T-helper 1 cell treated with Interleukin-12 subunit alpha and Interleukin-12 subunit beta and Interleukin-4 antibody, amounts not matched to agents 30 ng/mL and 1 ng/mL, for 36 hours (primary cell): Measurements from ENCODE around the gene TSTD1. TPM values are rescaled to one million over a fixed set of nuclear protein-coding genes. Genes with fewer than 3 reads are reported as not detected.

Source experiments
- intact Hi-C: fragments of 100-400 bp; cut with micrococcal nuclease; formaldehyde crosslinking; loops from one replicate; pipeline ENCODE4 v1.15.1; 2024
- total RNA-seq: library from RNA; stranded (reverse); gene quantifications from 2 replicates; pipeline ENCODE4 v1.2.3, GENCODE V29; 2022

TSTD1 gene
- total RNA-seq, 1 donor from 2014 or later, result 40.8 TPM

DNA sequence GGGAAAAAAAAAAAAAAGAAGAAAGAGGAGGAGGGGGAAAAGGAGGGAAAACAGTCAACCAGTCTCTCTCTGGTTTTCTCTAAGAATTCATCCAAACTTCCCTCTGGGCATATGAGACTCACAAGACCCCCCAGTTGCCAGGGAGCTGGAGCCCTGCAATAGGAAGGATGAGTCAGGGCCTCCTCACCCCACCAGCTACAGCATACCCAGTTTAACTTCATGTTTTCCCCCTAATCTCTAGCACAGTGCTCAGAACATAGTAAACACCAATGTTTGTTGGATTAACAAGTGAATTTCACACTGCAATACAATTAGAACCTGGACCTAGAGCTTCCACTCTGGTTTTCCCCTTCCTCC is 25.7 kb downstream of the TSTD1 start:
- intact Hi-C loops, result loop anchor here (1.0 kb wide), 1 partner anchor 8 kb away; the partner anchor contains the start of gene F11R

DNA sequence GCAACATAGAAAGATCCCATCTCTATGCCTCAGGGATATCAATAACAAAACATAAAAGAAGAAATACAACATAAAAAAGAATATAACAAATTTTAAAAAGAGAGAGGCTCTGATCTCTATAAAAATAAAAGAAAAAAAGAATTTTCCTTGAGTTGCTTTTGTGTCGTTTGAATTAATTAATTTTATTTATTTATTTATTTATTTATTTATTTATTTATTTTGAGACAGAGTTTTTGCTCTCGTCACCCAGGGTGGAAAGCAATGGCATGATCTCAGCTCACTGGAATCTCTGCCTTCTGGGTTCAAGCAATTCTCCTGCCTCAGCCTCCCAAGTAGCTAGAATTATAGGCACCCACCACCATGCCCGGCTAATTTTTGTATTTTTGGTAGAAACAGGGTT is 26.3 kb downstream of the TSTD1 start:
- intact Hi-C loops, result no loop called here

DNA sequence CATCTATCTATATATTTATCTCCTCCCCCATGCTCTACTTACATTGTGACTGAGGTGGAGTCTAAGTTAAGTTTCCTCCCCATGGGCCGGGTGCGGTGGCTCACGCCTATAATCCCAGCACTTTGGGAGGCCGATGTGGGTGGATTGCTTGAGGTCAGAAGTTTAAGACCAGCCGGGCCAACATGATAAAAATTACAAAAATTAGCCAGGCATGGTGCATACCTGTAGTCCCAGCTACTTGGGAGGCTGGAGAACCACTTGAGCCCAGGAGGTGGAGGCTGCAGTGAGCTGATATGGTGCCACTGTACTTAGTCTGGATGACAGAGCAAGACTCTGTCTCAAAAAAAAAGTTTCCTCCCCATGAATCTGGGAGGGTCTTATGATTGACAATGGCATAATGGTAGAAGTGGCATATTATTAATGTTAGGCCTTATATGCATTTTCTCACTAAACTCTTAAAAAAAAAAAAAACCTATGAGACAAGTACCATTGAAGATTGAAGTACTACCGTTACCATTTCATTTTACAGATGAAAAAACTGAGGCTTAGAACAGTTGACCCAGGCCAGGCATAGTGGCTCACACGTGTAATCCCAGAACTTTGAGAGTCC is 29.1 kb downstream of the TSTD1 start:
- intact Hi-C loops, result no loop called here

DNA sequence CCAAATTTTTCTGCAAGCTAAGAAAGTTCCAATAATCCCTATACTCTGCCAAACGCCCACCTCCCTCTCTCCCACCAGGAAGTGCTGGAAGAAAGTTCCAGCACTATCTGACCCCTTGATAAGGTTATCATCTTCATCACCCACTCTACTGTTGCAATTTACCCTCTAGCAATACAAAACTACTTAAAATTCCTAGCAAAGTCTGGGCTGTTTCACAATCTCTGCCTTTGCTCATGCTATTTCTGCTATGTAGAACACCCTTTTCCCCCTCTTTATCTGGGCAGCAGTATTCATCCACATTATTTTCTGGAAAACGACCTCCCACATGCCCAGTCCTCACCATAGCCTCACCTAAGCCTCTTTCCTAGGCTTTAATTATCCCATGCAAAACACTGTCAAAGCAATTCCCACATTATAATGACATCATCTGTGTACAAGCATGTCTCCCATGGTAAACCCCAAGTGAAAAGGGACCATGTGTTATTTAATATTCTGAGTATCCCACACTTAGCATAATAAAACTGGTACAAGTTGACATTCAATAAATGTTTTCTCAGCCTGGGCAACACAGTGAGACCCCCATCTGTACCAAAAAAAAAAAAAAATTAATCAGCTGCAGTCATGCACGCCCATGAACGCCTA is 29.8 kb downstream of the TSTD1 start:
- intact Hi-C loops, result no loop called here

DNA sequence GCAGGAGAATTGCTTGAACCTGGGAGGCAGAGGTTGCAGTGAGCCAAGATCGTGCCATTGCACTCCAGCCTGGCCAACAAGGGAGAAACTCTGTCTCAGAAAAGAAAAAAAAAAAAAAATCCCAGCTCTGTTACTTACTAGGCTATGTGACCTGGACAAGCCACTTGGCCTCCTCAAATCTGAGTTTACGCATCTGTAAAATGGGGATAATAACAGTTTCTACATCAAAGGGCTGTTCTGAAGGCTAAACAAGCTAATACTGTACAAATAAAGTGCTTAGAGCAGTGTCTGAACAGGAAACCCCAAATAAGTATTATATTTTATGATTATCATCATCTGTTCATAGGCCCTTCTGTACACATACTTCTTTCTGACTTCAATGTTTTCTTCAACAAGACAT is 31.4 kb downstream of the TSTD1 start:
- intact Hi-C loops, result no loop called here

DNA sequence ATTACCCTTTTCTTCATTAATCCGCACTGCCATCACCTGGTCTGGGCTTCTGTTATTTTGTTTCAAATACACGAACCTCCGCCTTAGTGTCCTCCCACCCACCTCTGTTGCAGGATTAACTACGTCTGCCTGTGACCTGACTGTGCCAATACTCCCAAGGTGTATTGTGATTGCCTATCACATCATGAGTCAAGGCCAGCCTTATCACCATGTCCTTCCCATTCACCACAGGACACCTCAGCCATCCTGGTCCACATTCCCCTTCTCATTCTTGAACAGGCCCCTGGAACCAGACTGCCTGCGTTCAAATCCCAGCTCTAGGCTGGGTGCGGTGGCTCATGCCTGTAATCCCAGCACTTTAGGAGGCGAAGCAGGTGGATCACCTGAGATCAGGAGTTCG is 32.2 kb downstream of the TSTD1 start:
- intact Hi-C loops, result no loop called here

DNA sequence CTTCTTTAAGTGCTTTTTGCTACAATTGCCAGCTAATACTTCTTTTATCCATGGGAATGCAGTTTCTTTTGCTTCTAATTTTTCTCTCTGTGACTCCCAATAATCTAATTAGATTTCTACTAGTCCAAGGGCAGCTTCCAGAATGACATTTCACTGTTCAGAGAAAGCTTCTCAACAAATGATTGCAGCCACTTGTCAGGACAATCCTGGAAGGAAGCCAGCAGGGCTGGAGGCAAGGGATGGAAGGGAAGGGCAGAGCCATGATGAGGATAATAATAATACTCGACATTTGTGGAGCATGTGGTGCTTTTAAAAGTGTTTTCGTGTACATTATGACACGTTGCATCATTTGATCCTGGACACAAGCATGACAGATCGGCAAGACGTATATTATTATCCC is 37.2 kb downstream of the TSTD1 start:
- intact Hi-C loops, result no loop called here

DNA sequence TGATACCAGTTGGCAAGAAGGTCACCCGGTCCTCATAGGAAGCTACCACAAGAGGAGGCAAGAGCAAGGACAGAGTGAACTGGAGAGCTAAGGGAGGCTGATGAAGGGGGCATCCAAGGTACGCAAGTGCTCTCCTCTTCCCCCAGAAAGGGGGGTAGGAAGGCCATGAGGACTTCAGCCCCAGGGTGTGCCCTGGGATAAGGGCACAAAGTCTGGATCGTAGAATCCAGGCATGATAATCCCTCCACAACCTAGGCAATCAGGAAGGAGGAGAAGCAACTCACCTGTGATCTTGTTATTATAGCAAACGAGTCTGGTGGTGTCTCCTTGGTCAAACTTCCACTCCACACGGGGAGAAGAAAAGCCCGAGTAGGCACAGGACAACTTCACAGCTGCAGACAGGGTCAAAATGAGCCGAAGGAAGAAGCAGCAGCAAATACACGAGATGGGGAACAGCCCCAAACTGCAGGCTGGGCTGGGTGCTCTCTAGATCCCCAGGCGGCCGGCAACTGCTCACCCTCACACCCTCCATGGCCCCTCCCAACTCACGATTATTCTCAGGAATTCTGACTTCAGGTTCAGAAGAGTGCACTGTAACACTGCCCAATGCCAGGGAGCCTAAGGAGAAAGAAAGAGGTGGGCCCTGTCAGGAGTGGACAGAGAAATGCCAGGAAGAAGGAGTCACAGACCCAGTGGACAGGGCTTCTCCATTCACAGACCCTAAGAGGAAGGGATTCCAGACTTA is 37.9 kb downstream of the TSTD1 start:
- intact Hi-C loops, result no loop called here

DNA sequence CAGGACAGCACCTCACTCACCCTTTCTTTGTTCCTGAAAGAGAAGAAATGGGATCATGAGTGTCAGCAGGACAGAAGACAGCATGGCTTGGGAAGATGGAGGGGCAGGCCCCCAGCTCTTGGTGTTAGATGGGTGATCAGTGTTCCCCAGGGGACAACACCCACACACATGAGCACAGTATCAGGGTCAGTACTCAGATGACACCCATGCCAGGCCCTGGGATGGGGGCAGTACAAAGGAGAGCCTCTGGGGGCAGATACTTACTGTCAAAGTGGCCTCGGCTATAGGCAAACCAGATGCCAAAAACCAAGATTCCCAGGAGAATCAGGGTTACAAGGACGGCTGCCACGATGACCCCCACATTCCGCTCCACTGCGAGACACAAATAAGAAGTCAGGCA is 39.4 kb downstream of the TSTD1 start:
- intact Hi-C loops, result no loop called here

DNA sequence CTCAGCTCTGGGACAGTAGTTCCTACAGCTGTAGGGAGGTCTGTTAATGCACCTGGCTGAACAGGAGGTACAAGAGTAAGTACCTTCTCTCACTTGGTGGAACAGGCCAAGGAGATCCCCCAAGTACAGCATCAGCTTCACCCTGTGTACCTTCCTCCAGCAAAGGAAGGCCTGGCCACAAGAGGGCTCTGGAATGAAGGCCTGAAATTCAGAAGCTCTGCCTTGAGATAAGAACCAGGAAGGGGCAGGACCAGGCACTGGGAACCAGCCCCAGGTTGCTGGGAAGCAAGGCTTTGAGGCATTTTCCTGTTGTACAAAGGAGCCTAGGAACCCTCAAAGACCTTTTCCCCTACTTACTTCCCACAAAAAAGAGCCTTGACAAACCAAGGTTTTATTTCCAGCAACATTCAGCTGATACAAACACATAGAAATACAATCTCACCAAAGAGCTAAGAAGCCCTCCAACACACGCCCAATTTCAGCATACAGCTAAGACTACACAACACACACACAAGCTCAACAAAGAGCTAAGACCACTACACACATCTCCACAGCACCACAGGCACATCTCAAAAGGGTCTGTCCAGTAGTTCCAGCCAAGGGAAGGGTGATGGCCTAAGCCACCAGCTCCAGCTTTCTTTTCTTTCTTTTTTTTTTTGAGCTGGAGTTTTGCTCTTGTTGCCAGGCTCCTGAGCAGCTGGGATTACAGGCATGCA is 41.3 kb downstream of the TSTD1 start:
- intact Hi-C loops, result loop anchor here (1.0 to 2.0 kb wide), 4 partner anchors 23 to 142 kb away; partner anchors contain the start of genes ARHGAP30 and F11R

DNA sequence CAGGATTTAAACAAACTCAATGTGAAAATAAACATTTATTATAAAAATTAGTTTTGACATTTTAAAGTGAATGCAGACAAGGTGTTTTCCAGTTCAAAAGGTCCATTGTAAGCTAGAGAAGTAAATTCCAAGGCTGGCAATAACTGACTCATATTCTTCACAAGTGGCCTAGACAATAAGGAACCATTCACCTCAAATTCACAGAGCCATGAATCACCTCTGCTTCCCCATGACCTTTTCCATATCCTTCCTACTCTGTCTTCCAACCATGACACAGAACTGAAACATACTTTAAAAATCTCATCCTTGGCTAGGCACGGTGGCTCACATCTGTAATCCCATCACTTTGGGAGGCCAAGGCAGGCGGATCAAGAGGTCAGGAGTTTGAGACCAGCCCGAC is 42.6 kb downstream of the TSTD1 start:
- intact Hi-C loops, result loop anchor here (2.0 kb wide), 2 partner anchors 25 to 73 kb away; partner anchors contain the start of genes ARHGAP30 and F11R

DNA sequence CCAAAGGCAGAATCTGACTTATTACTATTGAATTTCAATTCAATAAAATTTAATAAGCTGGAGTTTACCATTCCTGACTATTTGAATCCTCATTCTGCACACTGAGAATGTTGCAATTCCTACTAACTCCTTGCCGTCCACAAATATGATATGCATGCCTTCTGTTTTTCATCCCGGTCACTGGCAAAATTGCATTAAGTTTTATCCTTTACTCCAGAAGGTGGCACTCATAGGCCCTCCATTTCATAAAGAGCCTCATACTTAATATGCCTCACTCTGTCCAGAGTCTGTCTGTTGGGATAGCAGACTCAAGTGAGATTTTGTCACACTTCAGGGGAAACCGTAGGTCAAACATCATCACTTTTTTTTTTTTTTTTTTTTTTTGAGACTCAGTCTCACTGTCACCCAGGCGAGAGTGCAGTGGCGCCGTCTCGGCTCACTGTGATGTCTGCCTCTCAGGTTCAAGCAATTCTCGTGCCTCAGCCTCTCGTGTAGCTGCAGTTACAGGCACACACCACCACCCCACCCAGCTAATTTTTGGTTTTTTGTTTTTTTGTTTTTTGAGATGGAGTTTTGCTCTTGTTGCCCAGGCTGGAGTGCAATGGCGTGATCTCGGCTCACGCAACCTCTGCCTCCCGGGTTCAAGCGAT is 45.1 kb downstream of the TSTD1 start:
- intact Hi-C loops, result loop anchor here (1.0 to 5.0 kb wide), 2 partner anchors 104 to 216 kb away; no protein-coding TSS in a partner anchor

DNA sequence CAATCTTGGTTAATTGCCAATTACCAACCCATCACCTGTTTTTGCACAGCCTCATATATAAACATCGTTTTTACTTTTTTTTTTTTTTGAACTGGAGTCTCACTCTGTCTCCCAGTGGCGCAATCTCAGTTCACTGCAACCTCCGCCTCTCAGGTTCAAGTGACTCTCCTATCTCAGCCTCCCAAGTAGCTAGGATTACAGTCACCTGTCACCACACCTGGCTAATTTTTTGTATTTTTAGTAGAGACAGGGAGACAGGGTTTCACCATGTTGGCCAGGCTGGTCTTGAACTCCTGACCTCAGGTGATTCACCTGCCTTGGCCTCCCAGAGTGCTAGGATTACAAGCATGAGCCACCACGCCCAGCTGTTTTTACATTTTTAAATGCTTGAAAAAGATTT is 46.7 kb downstream of the TSTD1 start:
- intact Hi-C loops, result loop anchor here (5.0 kb wide), 1 partner anchor 215 kb away; no protein-coding TSS in a partner anchor

Other genes with a start within 250 kb of the TSTD1 start
- gene LY9, start 242.8 kb downstream of the TSTD1 start, total RNA-seq, result 3.0 and 3.9 TPM in 2 replicates
- gene CD244, start 176.1 kb downstream of the TSTD1 start, total RNA-seq, result 1.9 and 2.2 TPM in 2 replicates
- not detected in 2 replicates for gene ITLN1, start 153.8 kb downstream of the TSTD1 start, total RNA-seq
- gene ITLN2, start 84.2 kb downstream of the TSTD1 start, total RNA-seq, result not detected in 2 replicates
- gene F11R, start 17.8 kb downstream of the TSTD1 start, total RNA-seq, result 17.4 and 19.7 TPM in 2 replicates
- gene USF1, start 7.0 kb upstream of the TSTD1 start, total RNA-seq, result 78.3 and 86.9 TPM in 2 replicates
- 301 and 314 TPM in 2 replicates for gene ARHGAP30, start 30.9 kb upstream of the TSTD1 start, total RNA-seq
- not detected in 2 replicates for gene NECTIN4, start 50.6 kb upstream of the TSTD1 start, total RNA-seq
- not detected in 2 replicates for gene KLHDC9, start 59.4 kb upstream of the TSTD1 start, total RNA-seq
- 71.4 and 71.5 TPM in 2 replicates for gene PFDN2, start 79.1 kb upstream of the TSTD1 start, total RNA-seq
- gene NIT1, start 79.1 kb upstream of the TSTD1 start, total RNA-seq, result 39.1 and 40.6 TPM in 2 replicates
- 41.5 and 47.6 TPM in 2 replicates for gene DEDD, start 93.7 kb upstream of the TSTD1 start, total RNA-seq
- 109 TPM in 2 replicates for gene UFC1, start 115.0 kb upstream of the TSTD1 start, total RNA-seq
- gene USP21, start 120.5 kb upstream of the TSTD1 start, total RNA-seq, result 30.6 and 33.6 TPM in 2 replicates
- gene PPOX, start 127.5 kb upstream of the TSTD1 start, total RNA-seq, result 29.5 and 30.7 TPM in 2 replicates
- 56.3 and 58.4 TPM in 2 replicates for gene B4GALT3, start 138.5 kb upstream of the TSTD1 start, total RNA-seq
- gene ADAMTS4, start 160.1 kb upstream of the TSTD1 start, total RNA-seq, result 2.2 and 2.4 TPM in 2 replicates
- 82.8 and 88.5 TPM in 2 replicates for gene NDUFS2, start 163.4 kb upstream of the TSTD1 start, total RNA-seq
- 1.7 and 2.9 TPM in 2 replicates for gene FCER1G, start 176.3 kb upstream of the TSTD1 start, total RNA-seq
- gene APOA2, start 184.7 kb upstream of the TSTD1 start, total RNA-seq, result not detected in 2 replicates
- gene TOMM40L, start 187.1 kb upstream of the TSTD1 start, total RNA-seq, result 26.4 and 27.1 TPM in 2 replicates
- gene NR1I3, start 199.2 kb upstream of the TSTD1 start, total RNA-seq, result not detected in 2 replicates
- 0.15 and 0.29 TPM in 2 replicates for gene PCP4L1, start 219.8 kb upstream of the TSTD1 start, total RNA-seq